ENCODE measurements around the gene TXLNA.
"Not testable (repeated sequence)": the region's sequence is repeated elsewhere in the genome, so short reads cannot be mapped to it uniquely, and the experiment has no call there.

The TXLNA gene

GRCh38 chr1:32179443-32180185 is at the start of gene TXLNA:
Gene TXLNA (plus strand): TSS chr1:32179675. CDS start chr1:32180346, 671 bp downstream.
- peak; percentile 85 for DNase-seq (ENCODE audit: low read depth)

- DNase-seq (ENCODE audit: low read depth) = not testable (repeated sequence)
These were observed 45.6 kb upstream of the TXLNA start for GRCh38 chr1:32133950-32134280.

- no peak for DNase-seq (ENCODE audit: low read depth)
These were observed 42.4 kb upstream of the TXLNA start for GRCh38 chr1:32137111-32137510.

GRCh38 chr1:32138965-32139364 is 40.5 kb upstream of the TXLNA start:
- no peak for DNase-seq (ENCODE audit: low read depth)

- no peak for DNase-seq (ENCODE audit: low read depth)
These were observed 36.8 kb upstream of the TXLNA start for GRCh38 chr1:32142446-32143301.

GRCh38 chr1:32143302-32143695 is 36.2 kb upstream of the TXLNA start:
- not testable (repeated sequence) for DNase-seq (ENCODE audit: low read depth)

- no peak for DNase-seq (ENCODE audit: low read depth)
These were observed 35.4 kb upstream of the TXLNA start for GRCh38 chr1:32144033-32144432.

GRCh38 chr1:32147799-32148198 is 31.7 kb upstream of the TXLNA start:
- DNase-seq (ENCODE audit: low read depth) = not testable (repeated sequence)

- no peak for DNase-seq (ENCODE audit: low read depth)
These were observed 28.6 kb upstream of the TXLNA start for GRCh38 chr1:32150847-32151246.

GRCh38 chr1:32151319-32151787 is 28.1 kb upstream of the TXLNA start:
- no peak for DNase-seq (ENCODE audit: low read depth)

GRCh38 chr1:32159189-32159588 is 20.3 kb upstream of the TXLNA start:
- no peak for DNase-seq (ENCODE audit: low read depth)

- DNase-seq (ENCODE audit: low read depth) = no peak
These were observed 16.1 kb upstream of the TXLNA start for GRCh38 chr1:32163405-32163804.

GRCh38 chr1:32165633-32166032 is 13.8 kb upstream of the TXLNA start:
- not testable (repeated sequence) for DNase-seq (ENCODE audit: low read depth)

- no peak for DNase-seq (ENCODE audit: low read depth)
These were observed 8.5 kb upstream of the TXLNA start for GRCh38 chr1:32170991-32171390.

GRCh38 chr1:32172621-32173245 is 6.7 kb upstream of the TXLNA start:
- DNase-seq (ENCODE audit: low read depth) = no peak

- no peak for DNase-seq (ENCODE audit: low read depth)
These were observed 889 bp upstream of the TXLNA start for GRCh38 chr1:32178380-32179192.

- no peak for DNase-seq (ENCODE audit: low read depth)
These were observed 357 bp upstream of the TXLNA start for GRCh38 chr1:32179193-32179442.

GRCh38 chr1:32180186-32181060 is 948 bp downstream of the TXLNA start:
- DNase-seq (ENCODE audit: low read depth) = no peak

- no peak for DNase-seq (ENCODE audit: low read depth)
These were observed 1.6 kb downstream of the TXLNA start for GRCh38 chr1:32181065-32181464.

GRCh38 chr1:32181563-32181962 is 2.1 kb downstream of the TXLNA start:
- DNase-seq (ENCODE audit: low read depth) = no peak

- DNase-seq (ENCODE audit: low read depth) = no peak
These were observed 2.6 kb downstream of the TXLNA start for GRCh38 chr1:32182060-32182459.
